A549 treated with ZK216348 at 1 μM for 4 hours (cell line): ENCODE measurements around the gene JMJD7. TPM values are rescaled to one million over a fixed set of nuclear protein-coding genes. Genes with fewer than 3 reads are reported as not detected.

ENCODE experiments used
- total RNA-seq: library from RNA; stranded (reverse); fragments of 200-300 nt; extraction: Qiagen RNA extraction; gene quantifications from 5 replicates; pipeline ENCODE4 v1.2.3, GENCODE V29; 2022; ENCODE audit warnings: low read depth

The JMJD7 gene
- total RNA-seq: 1.8 to 5.4 TPM (median 3.5 TPM) in 5 replicates

GRCh38 chr15:41827880-41828806 lies at the start of gene JMJD7:
Gene JMJD7, plus strand, starts transcription at chr15:41828092. Its CDS starts 33 bp downstream, at chr15:41828125.

GRCh38 chr15:41838400-41838897 lies 10.6 kb downstream of the JMJD7 start, which contains the start of gene PLA2G4B:
Gene PLA2G4B, plus strand, starts transcription at chr15:41838847. Its CDS starts 67 bp downstream, at chr15:41838914.

Other genes starting within 250 kb of the JMJD7 start
- gene MGA, start 167.7 kb upstream of the JMJD7 start, total RNA-seq: 5.9 to 8.2 TPM (median 7.4 TPM) in 5 replicates
- gene MAPKBP1, start 53.6 kb upstream of the JMJD7 start, total RNA-seq: 2.9 to 5.3 TPM (median 4.3 TPM) in 5 replicates
- gene PLA2G4B, start 10.8 kb downstream of the JMJD7 start, total RNA-seq: 0.51 to 3.3 TPM (median 2.2 TPM) in 5 replicates
- 0.08 to 0.37 TPM (median 0.32 TPM) in 5 replicates for gene SPTBN5, start 66.0 kb downstream of the JMJD7 start, total RNA-seq
- 9.4 to 12.9 TPM (median 11.9 TPM) in 5 replicates for gene EHD4, start 144.5 kb downstream of the JMJD7 start, total RNA-seq
- gene PLA2G4E, start 192.9 kb downstream of the JMJD7 start, total RNA-seq: not detected in 5 replicates